ENCODE data around the gene BIK.

DNA sequence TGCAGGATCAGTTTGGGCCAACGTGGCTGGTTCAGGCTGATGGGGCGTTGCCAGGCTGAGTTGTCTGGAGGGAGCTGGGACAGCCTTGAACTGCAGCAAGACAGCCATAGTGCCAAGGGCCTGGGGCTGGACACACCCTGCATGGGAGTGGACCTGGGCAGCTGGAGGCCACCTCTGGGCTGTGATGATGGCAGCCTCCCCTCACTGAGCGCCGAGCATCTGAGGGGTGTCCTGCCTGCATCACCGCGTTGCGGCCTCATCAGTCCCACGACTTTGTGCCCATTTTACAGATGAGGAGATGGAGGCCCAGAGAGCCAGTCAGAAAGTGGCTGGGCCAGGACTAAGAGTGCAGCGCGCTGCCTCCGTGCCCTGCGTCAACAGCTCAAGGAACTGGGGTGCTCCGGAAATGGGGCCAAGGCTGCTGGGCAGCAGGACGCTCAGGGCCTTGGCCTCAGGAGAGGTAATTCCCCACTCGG, 40.2 kb downstream of the BIK start:
- TF ChIP-seq GATA2 (IDR thresholded peaks at IDR 0.05; ENCODE audit: low read depth, low read length) (no peak), GATA3 (IDR thresholded peaks at IDR 0.05; ENCODE audit: low read depth, low read length) (no peak)

Measured in SH-SY5Y (cell line).